CD14-positive monocyte (primary cell): ENCODE data around the gene HDAC7. TPM values are rescaled to one million over a fixed set of nuclear protein-coding genes. Genes with fewer than 3 reads are reported as not detected.

Experiments
- DNase-seq, 3 donors: peaks; one replicate each; pipeline ENCODE4 v3.0.0-alpha.2; 2011 to 2022
- H2AFZ ChIP-seq: 2 replicates; pipeline ENCODE4 v1.6.0; 2012; ENCODE audit warnings: mild to moderate bottlenecking, low read depth, low read length, inconsistent platforms; ENCODE audit not compliant: insufficient read depth, poor library complexity, severe bottlenecking
- H3K27ac ChIP-seq, 2 donors: 1 replicate in 1 of 2; 2 replicates in 1 of 2; pipeline ENCODE4 v1.5.1; 2012 to 2013; ENCODE audit warnings: low read length in 2 of 2, control low read depth in 1 of 2, inconsistent platforms in 1 of 2, low read depth in 1 of 2, mild to moderate bottlenecking in 1 of 2
- H3K27me3 ChIP-seq, 2 donors: one replicate each; pipeline versions ENCODE4 v1.6.0 to v1.6.1; 2011 to 2013; ENCODE audit warnings: low read length in 2 of 2; ENCODE audit not compliant: control insufficient read depth in 2 of 2, insufficient read depth in 2 of 2
- H3K36me3 ChIP-seq, 2 donors: replicated peaks in 1 of 2; 1 replicate in 1 of 2; 2 replicates in 1 of 2; pipeline versions ENCODE4 v1.5.1 to v1.6.1; 2012 to 2013; ENCODE audit warnings: low read length in 2 of 2, control low read depth in 1 of 2, inconsistent platforms in 1 of 2, mild to moderate bottlenecking in 1 of 2; ENCODE audit not compliant: insufficient read depth in 2 of 2, control insufficient read depth in 1 of 2
- H3K4me1 ChIP-seq, 2 donors: 1 replicate in 1 of 2; 2 replicates in 1 of 2; pipeline versions ENCODE4 v1.5.1 to v1.6.1; 2012 to 2013; ENCODE audit warnings: low read length in 2 of 2, control low read depth in 1 of 2, inconsistent platforms in 1 of 2, mild to moderate bottlenecking in 1 of 2, moderate library complexity in 1 of 2; ENCODE audit not compliant: insufficient read depth in 2 of 2, control insufficient read depth in 1 of 2
- H3K4me2 ChIP-seq: replicated peaks from 2 replicates; pipeline ENCODE3; 2012; ENCODE audit warnings: low read length, moderate library complexity, mild to moderate bottlenecking; ENCODE audit not compliant: poor library complexity, severe bottlenecking; ENCODE audit errors: extremely low read depth
- H3K4me3 ChIP-seq, 3 experiments: fragments of 200-600 bp in 1 of 3; sonication (generic) in 1 of 3; replicated peaks in 1 of 3; 1 replicate in 2 of 3; 2 replicates in 1 of 3; pipeline ENCODE4 v1.5.1; 2011 to 2013; ENCODE audit warnings: low read length in 3 of 3, mild to moderate bottlenecking in 3 of 3, control low read depth in 2 of 3, low read depth in 2 of 3, inconsistent platforms in 1 of 3, moderate library complexity in 1 of 3
- H3K79me2 ChIP-seq: 2 replicates; pipeline ENCODE4 v1.6.0; 2012; ENCODE audit warnings: mild to moderate bottlenecking, control low read depth, inconsistent platforms, low read length, moderate library complexity; ENCODE audit not compliant: insufficient read depth
- H3K9ac ChIP-seq: 2 replicates; pipeline ENCODE4 v1.6.0; 2017; ENCODE audit warnings: low read length, mild to moderate bottlenecking; ENCODE audit not compliant: insufficient read depth, poor library complexity, severe bottlenecking
- H3K9me3 ChIP-seq, 2 donors: replicated peaks in 1 of 2; 1 replicate in 1 of 2; 2 replicates in 1 of 2; pipeline versions ENCODE4 v1.5.1 to v1.6.1; 2012 to 2013; ENCODE audit warnings: low read length in 2 of 2, control low read depth in 1 of 2; ENCODE audit not compliant: control insufficient read depth in 1 of 2, insufficient read depth in 1 of 2
- H4K20me1 ChIP-seq: 2 replicates; pipeline ENCODE4 v1.6.0; 2012; ENCODE audit warnings: mild to moderate bottlenecking, low read length, control low read depth, moderate library complexity; ENCODE audit not compliant: insufficient read depth
- H3K27ac Mint-ChIP-seq, 7 donors: one replicate each; pipeline ENCODE4 v1.8.0; 2020; ENCODE audit warnings: mild to moderate bottlenecking in 7 of 7, mixed read lengths in 7 of 7, moderate library complexity in 6 of 7, inconsistent platforms in 2 of 7
- H3K27me3 Mint-ChIP-seq, 3 donors: one replicate each; pipeline ENCODE4 v1.8.0; 2021 to 2022; ENCODE audit warnings: low read depth in 3 of 3, mild to moderate bottlenecking in 3 of 3, mixed read lengths in 3 of 3, moderate library complexity in 3 of 3, inconsistent platforms in 1 of 3
- H3K36me3 Mint-ChIP-seq, 2 donors: one replicate each; pipeline ENCODE4 v1.8.0; 2020; ENCODE audit warnings: mixed read lengths in 2 of 2, inconsistent platforms in 1 of 2, mild to moderate bottlenecking in 1 of 2
- H3K4me1 Mint-ChIP-seq: one replicate; pipeline ENCODE4 v1.8.0; 2020; ENCODE audit warnings: mild to moderate bottlenecking, mixed read lengths
- H3K4me3 Mint-ChIP-seq, 2 donors: one replicate each; pipeline ENCODE4 v1.8.0; 2020; ENCODE audit warnings: mild to moderate bottlenecking in 2 of 2, mixed read lengths in 2 of 2, moderate library complexity in 1 of 2
- H3K9me3 Mint-ChIP-seq, 7 donors: one replicate each; pipeline ENCODE4 v1.8.0; 2020 to 2022; ENCODE audit warnings: mixed read lengths in 7 of 7, mild to moderate bottlenecking in 6 of 7, moderate library complexity in 6 of 7, inconsistent platforms in 2 of 7
- CTCF ChIP-seq: fragments of 200-600 bp; IDR thresholded peaks from one replicate; pipeline ENCODE4 v1.8.0; 2022; ENCODE audit warnings: antibody characterized with exemption, mild to moderate bottlenecking
- WGBS: methylation state at CpG from one replicate; pipeline ENCODE4 v1.1.5; 2013; ENCODE audit warnings: missing lambda C conversion rate; ENCODE audit not compliant: insufficient coverage; 5-methylcytosine and 5-hydroxymethylcytosine counted together
- intact Hi-C, 2 donors: fragments of 100-400 bp; cut with micrococcal nuclease; formaldehyde crosslinking; loops; one replicate each; pipeline versions ENCODE4 v1.15.0 to v1.15.1; 2023
- polyA plus RNA-seq, 3 donors: library from polyadenylated mRNA; depleted of rRNA in 1 of 3; unstranded in 2 of 3; stranded (reverse) in 1 of 3; fragments of 300-500 nt in 2 of 3; fragments of >200 nt in 1 of 3; fragmentation: Illumina TruSeq in 2 of 3; gene quantifications; 1 replicate in 2 of 3; 2 replicates in 1 of 3; pipeline ENCODE4 v1.2.3, GENCODE V29; 2012 to 2021

HDAC7 gene
- polyA plus RNA-seq, 3 donors = 5.9 to 79.2 (median 8.4) TPM

GRCh38 chr12:47744778-47745436 lies 74.8 kb downstream of the HDAC7 start:
- H3K36me3 Mint-ChIP-seq = no peaks in the 10 kb centered on the region
- Histone ChIP-seq H3K9ac (no peak overlapping the region), H3K36me3 (no peaks in the 10 kb centered on the region), H3K9me3 (no peaks in the 10 kb centered on the region), H2AFZ (no peak overlapping the region), H3K79me2 (no peaks in the 10 kb centered on the region), H3K4me1 (peaks cover 21 to 22% of the 10 kb centered on the region in 2 donors), H3K4me3 (no peak overlapping the region), H3K4me2 (no peak overlapping the region), H3K27me3 (no peaks in the 10 kb centered on the region), H4K20me1 (no peaks in the 10 kb centered on the region), H3K27ac (no peak overlapping the region)
- no peak for DNase-seq
- no peak overlapping the region for H3K27ac Mint-ChIP-seq
- H3K4me3 Mint-ChIP-seq = peak overlapping the region in 1 of 2 donors; percentile 44
- peaks cover 0 to 1% (median 0%) of the 10 kb centered on the region in 7 donors for H3K9me3 Mint-ChIP-seq
- intact Hi-C loops = loop anchor here in 1 of 2 donors (5.0 kb wide), 1 partner anchor 32 kb away; no protein-coding TSS in a partner anchor
- peaks cover 35% of the 10 kb centered on the region for H3K4me1 Mint-ChIP-seq
- 93% methylated on average over 8 of the region's 8 CpGs for WGBS
- peaks cover 13 to 33% (median 18%) of the 10 kb centered on the region in 3 donors for H3K27me3 Mint-ChIP-seq
- TF ChIP-seq CTCF = no peak

GRCh38 chr12:47744005-47744651 lies 75.6 kb downstream of the HDAC7 start:
- Histone ChIP-seq H3K27me3 (no peaks in the 10 kb centered on the region), H3K9me3 (no peaks in the 10 kb centered on the region), H3K36me3 (no peaks in the 10 kb centered on the region), H4K20me1 (no peaks in the 10 kb centered on the region), H3K4me1 (peaks cover 21 to 26% of the 10 kb centered on the region in 2 donors), H3K4me3 (no peak overlapping the region), H3K4me2 (no peak overlapping the region), H3K9ac (no peak overlapping the region), H3K79me2 (no peaks in the 10 kb centered on the region), H3K27ac (no peak overlapping the region), H2AFZ (no peak overlapping the region)
- H3K9me3 Mint-ChIP-seq = peaks cover 0 to 1% (median 0%) of the 10 kb centered on the region in 7 donors
- TF ChIP-seq CTCF = peak; percentile 50
- no peak overlapping the region for H3K4me3 Mint-ChIP-seq
- WGBS = 64% methylated on average over 3 of the region's 10 CpGs
- intact Hi-C loops = loop anchor here in 1 of 2 donors (5.0 kb wide), 1 partner anchor 33 kb away; no protein-coding TSS in a partner anchor
- H3K27ac Mint-ChIP-seq = peak overlapping the region in 2 of 7 donors; percentile 13 to 72
- H3K27me3 Mint-ChIP-seq = peaks cover 17 to 33% (median 18%) of the 10 kb centered on the region in 3 donors
- peaks cover 0 to 2% of the 10 kb centered on the region in 2 donors for H3K36me3 Mint-ChIP-seq
- DNase-seq = no peak
- H3K4me1 Mint-ChIP-seq = peaks cover 40% of the 10 kb centered on the region
